ENCODE measurements around the gene HSPA1B. TPM values are rescaled to one million over a fixed set of nuclear protein-coding genes. Genes with fewer than 3 reads are reported as not detected.

The HSPA1B gene
- total RNA-seq, 1 experiment from 2014 or later, result 147 TPM

DNA sequence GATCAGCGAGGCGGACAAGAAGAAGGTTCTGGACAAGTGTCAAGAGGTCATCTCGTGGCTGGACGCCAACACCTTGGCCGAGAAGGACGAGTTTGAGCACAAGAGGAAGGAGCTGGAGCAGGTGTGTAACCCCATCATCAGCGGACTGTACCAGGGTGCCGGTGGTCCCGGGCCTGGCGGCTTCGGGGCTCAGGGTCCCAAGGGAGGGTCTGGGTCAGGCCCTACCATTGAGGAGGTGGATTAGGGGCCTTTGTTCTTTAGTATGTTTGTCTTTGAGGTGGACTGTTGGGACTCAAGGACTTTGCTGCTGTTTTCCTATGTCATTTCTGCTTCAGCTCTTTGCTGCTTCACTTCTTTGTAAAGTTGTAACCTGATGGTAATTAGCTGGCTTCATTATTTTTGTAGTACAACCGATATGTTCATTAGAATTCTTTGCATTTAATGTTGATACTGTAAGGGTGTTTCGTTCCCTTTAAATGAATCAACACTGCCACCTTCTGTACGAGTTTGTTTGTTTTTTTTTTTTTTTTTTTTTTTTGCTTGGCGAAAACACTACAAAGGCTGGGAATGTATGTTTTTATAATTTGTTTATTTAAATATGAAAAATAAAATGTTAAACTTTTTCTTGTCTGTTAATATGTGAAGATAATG lies 2.2 kb downstream of the HSPA1B start:
- no peak for ATAC-seq
- H3K4me3 ChIP-seq (ENCODE audit: low read depth in 2 of 2, low read length in 2 of 2), result peak overlapping the region; percentile 92 to 93
- H3K27me3 ChIP-seq (ENCODE audit: control insufficient read depth, insufficient read depth, low read length), result no peaks in the 10 kb centered on the region
- peak overlapping the region; percentile 62 for H3K27ac ChIP-seq (ENCODE audit: low read length)
- H3K9me3 ChIP-seq (ENCODE audit: control insufficient read depth, insufficient read depth, low read depth, low read length), result no peaks in the 10 kb centered on the region
- BruUV-seq (replicated peaks), result no TSS peak
- no peaks in the 10 kb centered on the region for H3K36me3 ChIP-seq (ENCODE audit: control insufficient read depth, insufficient read depth, low read length)
- peaks cover 22% of the 10 kb centered on the region for H3K4me1 ChIP-seq (ENCODE audit: control insufficient read depth, insufficient read depth, low read length)
- intact Hi-C loops (cut with micrococcal nuclease; ENCODE audit: unreplicated experiment) (loop anchor here (5.0 to 10.0 kb wide), 3 partner anchors 55 to 147 kb away; partner anchors contain the start of genes CLIC1, LY6G5C and VWA7), in situ Hi-C loops (cut with HindIII; ENCODE audit: low pct_unique_long_range_greater_than_20kb, low sequenced_read_pairs) (no loop called here)
- DNase-seq (ENCODE audit: low read depth, low spot score), result no peak
- CTCF ChIA-PET, result interaction anchor here (0.7 kb wide), 2 partner anchors 14 to 18 kb away, joined by 10 to 13 read pairs; no protein-coding TSS in a partner anchor
- TF ChIP-seq SIN3A (IDR thresholded peaks at IDR 0.05; ENCODE audit: borderline replicate concordance, insufficient read depth, low read depth, low read length) (no peak), TCF7L2 (IDR thresholded peaks at IDR 0.05; ENCODE audit: low read depth, low read length) (no peak), CTCF (IDR thresholded peaks at IDR 0.05) (no peak), POLR2AphosphoS5 (IDR thresholded peaks at IDR 0.05; ENCODE audit: low read depth, low read length) (no peak)
- TF ChIP-seq, protein P1, sequence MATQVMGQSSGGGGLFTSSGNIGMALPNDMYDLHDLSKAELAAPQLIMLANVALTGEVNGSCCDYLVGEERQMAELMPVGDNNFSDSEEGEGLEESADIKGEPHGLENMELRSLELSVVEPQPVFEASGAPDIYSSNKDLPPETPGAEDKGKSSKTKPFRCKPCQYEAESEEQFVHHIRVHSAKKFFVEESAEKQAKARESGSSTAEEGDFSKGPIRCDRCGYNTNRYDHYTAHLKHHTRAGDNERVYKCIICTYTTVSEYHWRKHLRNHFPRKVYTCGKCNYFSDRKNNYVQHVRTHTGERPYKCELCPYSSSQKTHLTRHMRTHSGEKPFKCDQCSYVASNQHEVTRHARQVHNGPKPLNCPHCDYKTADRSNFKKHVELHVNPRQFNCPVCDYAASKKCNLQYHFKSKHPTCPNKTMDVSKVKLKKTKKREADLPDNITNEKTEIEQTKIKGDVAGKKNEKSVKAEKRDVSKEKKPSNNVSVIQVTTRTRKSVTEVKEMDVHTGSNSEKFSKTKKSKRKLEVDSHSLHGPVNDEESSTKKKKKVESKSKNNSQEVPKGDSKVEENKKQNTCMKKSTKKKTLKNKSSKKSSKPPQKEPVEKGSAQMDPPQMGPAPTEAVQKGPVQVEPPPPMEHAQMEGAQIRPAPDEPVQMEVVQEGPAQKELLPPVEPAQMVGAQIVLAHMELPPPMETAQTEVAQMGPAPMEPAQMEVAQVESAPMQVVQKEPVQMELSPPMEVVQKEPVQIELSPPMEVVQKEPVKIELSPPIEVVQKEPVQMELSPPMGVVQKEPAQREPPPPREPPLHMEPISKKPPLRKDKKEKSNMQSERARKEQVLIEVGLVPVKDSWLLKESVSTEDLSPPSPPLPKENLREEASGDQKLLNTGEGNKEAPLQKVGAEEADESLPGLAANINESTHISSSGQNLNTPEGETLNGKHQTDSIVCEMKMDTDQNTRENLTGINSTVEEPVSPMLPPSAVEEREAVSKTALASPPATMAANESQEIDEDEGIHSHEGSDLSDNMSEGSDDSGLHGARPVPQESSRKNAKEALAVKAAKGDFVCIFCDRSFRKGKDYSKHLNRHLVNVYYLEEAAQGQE (IDR thresholded peaks at IDR 0.05; ENCODE audit: insufficient read depth in 1 of 2, low read depth in 2 of 2, low read length in 1 of 2), result no peak
- POLR2A ChIA-PET, result interaction anchor here (0.6 to 0.7 kb wide), 3 partner anchors 69 to 91 kb away, joined by 3 to 9 read pairs (median 7); no protein-coding TSS in a partner anchor

GRCh38 chr6:31830886-31831335 lies 3.4 kb downstream of the HSPA1B start:
- Histone ChIP-seq H3K4me1 (ENCODE audit: control insufficient read depth, insufficient read depth, low read length) (peaks cover 17% of the 10 kb centered on the region), H3K27ac (ENCODE audit: low read length) (peak overlapping the region; percentile 62), H3K27me3 (ENCODE audit: control insufficient read depth, insufficient read depth, low read length) (no peaks in the 10 kb centered on the region), H3K9me3 (ENCODE audit: control insufficient read depth, insufficient read depth, low read depth, low read length) (no peaks in the 10 kb centered on the region), H3K4me3 (ENCODE audit: low read depth in 2 of 2, low read length in 2 of 2) (peak overlapping the region; percentile 92 to 93), H3K36me3 (ENCODE audit: control insufficient read depth, insufficient read depth, low read length) (no peaks in the 10 kb centered on the region)
- DNase-seq (ENCODE audit: low read depth, low spot score) (no peak), ATAC-seq (no peak)
- in situ Hi-C loops (cut with HindIII; ENCODE audit: low pct_unique_long_range_greater_than_20kb, low sequenced_read_pairs), result no loop called here
- BruUV-seq (replicated peaks), result no TSS peak
- TF ChIP-seq SIN3A (IDR thresholded peaks at IDR 0.05; ENCODE audit: borderline replicate concordance, insufficient read depth, low read depth, low read length), result no peak
- TF ChIP-seq POLR2AphosphoS5 (IDR thresholded peaks at IDR 0.05; ENCODE audit: low read depth, low read length), result no peak
- no peak for TF ChIP-seq TCF7L2 (IDR thresholded peaks at IDR 0.05; ENCODE audit: low read depth, low read length)
- TF ChIP-seq CTCF (IDR thresholded peaks at IDR 0.05), result no peak
- TF ChIP-seq, protein P1 (IDR thresholded peaks at IDR 0.05; ENCODE audit: insufficient read depth in 1 of 2, low read depth in 2 of 2, low read length in 1 of 2), result no peak
- intact Hi-C loops (cut with micrococcal nuclease; ENCODE audit: unreplicated experiment), result loop anchor here (5.0 to 10.0 kb wide), 2 partner anchors 96 to 149 kb away; partner anchors contain the start of genes CLIC1 and LY6G5C
- CTCF ChIA-PET, result interaction anchor here (0.6 to 0.7 kb wide), 3 partner anchors 11 to 61 kb away, joined by 3 to 7 read pairs (median 5); no protein-coding TSS in a partner anchor
- POLR2A ChIA-PET, result interaction anchor here (0.6 kb wide), 2 partner anchors 34 to 131 kb away, joined by 3 to 5 read pairs; no protein-coding TSS in a partner anchor

All from Panc1 (cell line).